Ishikawa (cell line): ENCODE results near the gene CEACAM21.

ENCODE experiments used
- CEBPB ChIP-seq: IDR thresholded peaks from 2 replicates; pipeline ENCODE4 v1.6.1; 2012
- CREB1 ChIP-seq: IDR thresholded peaks from 2 replicates; pipeline ENCODE4 v1.6.1; 2012; ENCODE audit warnings: low read depth
- EGR1 ChIP-seq: IDR thresholded peaks from 2 replicates; pipeline ENCODE4 v1.6.1; 2012
- EP300 ChIP-seq: IDR thresholded peaks from 2 replicates; pipeline ENCODE4 v1.6.1; 2012; ENCODE audit warnings: borderline replicate concordance
- FOXM1 ChIP-seq: IDR thresholded peaks from 2 replicates; pipeline ENCODE4 v1.6.1; 2012; ENCODE audit warnings: low read depth, borderline replicate concordance
- MAX ChIP-seq: IDR thresholded peaks from 2 replicates; pipeline ENCODE4 v1.6.1; 2012
- NFIC ChIP-seq: IDR thresholded peaks from 2 replicates; pipeline ENCODE4 v1.6.1; 2012
- RAD21 ChIP-seq: IDR thresholded peaks from 2 replicates; pipeline ENCODE4 v1.6.1; 2012; ENCODE audit warnings: low read depth
- REST ChIP-seq: IDR thresholded peaks from 2 replicates; pipeline ENCODE4 v1.6.1; 2012; ENCODE audit warnings: low read depth, mild to moderate bottlenecking
- TAF1 ChIP-seq: IDR thresholded peaks from 2 replicates; pipeline ENCODE4 v1.6.1; 2012; ENCODE audit warnings: low read depth, mild to moderate bottlenecking
- TCF12 ChIP-seq: IDR thresholded peaks from 2 replicates; pipeline ENCODE4 v1.6.1; 2012; ENCODE audit warnings: low read depth
- TEAD4 ChIP-seq: IDR thresholded peaks from 2 replicates; pipeline ENCODE4 v1.6.1; 2012
- ZBTB7A ChIP-seq: IDR thresholded peaks from 2 replicates; pipeline ENCODE4 v1.6.1; 2012; ENCODE audit warnings: low read depth
- TF ChIP-seq, protein P1 (sequence below): IDR thresholded peaks from 2 replicates; pipeline ENCODE4 v1.6.1; 2012

Gene CEACAM21

GRCh38 chr19:41610789-41611188 is 34.8 kb downstream of the CEACAM21 start:
- TF ChIP-seq TCF12 (no peak), TAF1 (no peak), CREB1 (no peak), EGR1 (no peak), CEBPB (no peak), REST (no peak), TEAD4 (no peak), EP300 (no peak)

GRCh38 chr19:41612483-41612882 is 36.5 kb downstream of the CEACAM21 start:
- TF ChIP-seq ZBTB7A (no peak), EP300 (no peak), TCF12 (no peak), TAF1 (no peak), TEAD4 (no peak), MAX (no peak), CEBPB (no peak), CREB1 (no peak), RAD21 (no peak)
- TF ChIP-seq, protein P1, sequence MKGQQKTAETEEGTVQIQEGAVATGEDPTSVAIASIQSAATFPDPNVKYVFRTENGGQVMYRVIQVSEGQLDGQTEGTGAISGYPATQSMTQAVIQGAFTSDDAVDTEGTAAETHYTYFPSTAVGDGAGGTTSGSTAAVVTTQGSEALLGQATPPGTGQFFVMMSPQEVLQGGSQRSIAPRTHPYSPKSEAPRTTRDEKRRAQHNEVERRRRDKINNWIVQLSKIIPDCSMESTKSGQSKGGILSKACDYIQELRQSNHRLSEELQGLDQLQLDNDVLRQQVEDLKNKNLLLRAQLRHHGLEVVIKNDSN, result no peak

DNA sequence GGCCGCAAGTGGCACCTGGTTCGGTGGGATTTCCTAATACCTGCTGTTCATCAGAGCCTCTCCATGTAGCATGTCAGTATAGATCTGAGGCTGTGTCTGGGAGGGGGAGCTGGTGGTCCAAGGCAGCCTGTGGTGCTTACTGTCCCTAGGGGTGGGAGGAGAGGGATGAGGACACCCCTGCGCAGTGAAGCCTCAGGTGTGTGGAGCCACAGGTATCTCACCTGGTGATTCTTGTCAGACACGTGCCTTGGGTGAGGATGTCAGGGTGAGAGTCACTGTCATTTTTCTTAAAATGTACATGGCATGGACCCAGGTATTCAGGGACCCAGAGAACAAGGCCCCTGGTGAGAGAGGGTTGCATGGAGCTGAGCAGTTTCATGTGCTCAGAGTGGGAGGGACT is 39.2 kb downstream of the CEACAM21 start:
- TF ChIP-seq TAF1, result no peak
- no peak for TF ChIP-seq TCF12
- no peak for TF ChIP-seq RAD21
- no peak for TF ChIP-seq CREB1
- no peak for TF ChIP-seq EGR1
- TF ChIP-seq, protein P1, result no peak
- no peak for TF ChIP-seq TEAD4
- no peak for TF ChIP-seq CEBPB
- no peak for TF ChIP-seq MAX
- no peak for TF ChIP-seq EP300
- no peak for TF ChIP-seq REST
- TF ChIP-seq NFIC, result no peak
- TF ChIP-seq FOXM1, result no peak

- TF ChIP-seq REST (peak; percentile 91), CEBPB (no peak)
These were observed 41.0 kb downstream of the CEACAM21 start for GRCh38 chr19:41616792-41617621.
